BLaER1 (cell line): ENCODE results near the gene MAPK1.
A peak's percentile ranks its signal among the peaks of the same experiment; 100 is the strongest.

Experiments used
- H3K27ac ChIP-seq: shearing (Covaris generic); formaldehyde crosslinking; 2 replicates; pipeline ENCODE4 v1.8.1; 2022
- H3K27me3 ChIP-seq: shearing (Covaris generic); formaldehyde crosslinking; 2 replicates; pipeline ENCODE4 v1.8.1; 2022
- H3K36me3 ChIP-seq: shearing (Covaris generic); formaldehyde crosslinking; 2 replicates; pipeline ENCODE4 v1.8.1; 2022
- H3K4me1 ChIP-seq: shearing (Covaris generic); formaldehyde crosslinking; 2 replicates; pipeline ENCODE4 v1.8.1; 2022
- H3K4me2 ChIP-seq: shearing (Covaris generic); formaldehyde crosslinking; 2 replicates; pipeline ENCODE4 v1.8.1; 2022
- H3K4me3 ChIP-seq: shearing (Covaris generic); formaldehyde crosslinking; 2 replicates; pipeline ENCODE4 v1.8.1; 2022
- H3K9ac ChIP-seq: shearing (Covaris generic); formaldehyde crosslinking; 2 replicates; pipeline ENCODE4 v1.8.1; 2022
- H3K9me3 ChIP-seq: shearing (Covaris generic); formaldehyde crosslinking; 2 replicates; pipeline ENCODE4 v1.8.1; 2022
- H4K20me1 ChIP-seq: shearing (Covaris generic); formaldehyde crosslinking; 2 replicates; pipeline ENCODE4 v1.8.1; 2022
- Cebpa-rat ChIP-seq: shearing (Covaris generic); IDR thresholded peaks from 2 replicates; pipeline ENCODE4 v1.8.1; 2022

Gene MAPK1

GRCh38 chr22:21739828-21740377 lies 127.5 kb downstream of the MAPK1 start:
- H3K27me3 ChIP-seq, result no peaks in the 10 kb centered on the region
- no peak overlapping the region for H3K27ac ChIP-seq
- no peak overlapping the region for H3K9ac ChIP-seq
- H3K36me3 ChIP-seq, result no peaks in the 10 kb centered on the region
- H3K9me3 ChIP-seq, result peaks cover 7% of the 10 kb centered on the region
- H4K20me1 ChIP-seq, result no peaks in the 10 kb centered on the region
- peak overlapping the region; percentile 54; the same call in 1 of the 2 replicates for H3K4me2 ChIP-seq
- H3K4me1 ChIP-seq, result peaks cover 61% of the 10 kb centered on the region
- no peak overlapping the region for H3K4me3 ChIP-seq
- no peak for TF ChIP-seq Cebpa-rat

GRCh38 chr22:21738966-21739365 lies 128.5 kb downstream of the MAPK1 start:
- TF ChIP-seq Cebpa-rat, result no peak
- H3K4me3 ChIP-seq, result no peak overlapping the region
- H3K9me3 ChIP-seq, result peaks cover 7% of the 10 kb centered on the region
- no peaks in the 10 kb centered on the region for H3K27me3 ChIP-seq
- no peaks in the 10 kb centered on the region for H4K20me1 ChIP-seq
- peak overlapping the region; percentile 54 for H3K4me2 ChIP-seq
- H3K27ac ChIP-seq, result peak overlapping the region; percentile 40
- peaks cover 68% of the 10 kb centered on the region for H3K4me1 ChIP-seq
- H3K9ac ChIP-seq, result no peak overlapping the region
- H3K36me3 ChIP-seq, result no peaks in the 10 kb centered on the region

- Histone ChIP-seq H3K4me2 (peak overlapping the region; percentile 54), H3K27ac (no peak overlapping the region)
Measured at GRCh38 chr22:21738081-21738480, 129.4 kb downstream of the MAPK1 start.

GRCh38 chr22:21736948-21737347 lies 130.5 kb downstream of the MAPK1 start:
- H3K27me3 ChIP-seq, result no peaks in the 10 kb centered on the region
- H4K20me1 ChIP-seq, result no peaks in the 10 kb centered on the region
- peaks cover 86% of the 10 kb centered on the region for H3K4me1 ChIP-seq

More at GRCh38 chr22:21738081-21738480, 129.4 kb downstream of the MAPK1 start:
- Histone ChIP-seq H3K36me3 (0 out of 2 replicates have a peak, but pooled peaks cover under 1% of the 10 kb centered on the region), H3K27me3 (no peaks in the 10 kb centered on the region), H3K4me1 (peaks cover 77% of the 10 kb centered on the region), H3K9ac (no peak overlapping the region), H3K4me3 (no peak overlapping the region), H3K9me3 (peaks cover 7% of the 10 kb centered on the region), H4K20me1 (no peaks in the 10 kb centered on the region)
- no peak for TF ChIP-seq Cebpa-rat

GRCh38 chr22:21736084-21736642 lies 131.3 kb downstream of the MAPK1 start:
- peaks cover 7% of the 10 kb centered on the region; the same call in 1 of the 2 replicates for H4K20me1 ChIP-seq
- H3K27me3 ChIP-seq, result no peaks in the 10 kb centered on the region
- H3K36me3 ChIP-seq, result peaks cover 16% of the 10 kb centered on the region
- H3K9me3 ChIP-seq, result peaks cover 7% of the 10 kb centered on the region
- no peak overlapping the region for H3K9ac ChIP-seq
- no peak for TF ChIP-seq Cebpa-rat
- H3K4me2 ChIP-seq, result peak overlapping the region; percentile 63
- peak overlapping the region; percentile 76 for H3K4me3 ChIP-seq
- H3K27ac ChIP-seq, result peak overlapping the region; percentile 99
- peaks cover 86% of the 10 kb centered on the region for H3K4me1 ChIP-seq

More at GRCh38 chr22:21736948-21737347, 130.5 kb downstream of the MAPK1 start:
- H3K36me3 ChIP-seq, result peaks cover 9% of the 10 kb centered on the region
- no peak overlapping the region for H3K4me3 ChIP-seq
- H3K27ac ChIP-seq, result no peak overlapping the region
- no peak for TF ChIP-seq Cebpa-rat
- H3K4me2 ChIP-seq, result 0 out of 2 replicates have a peak overlapping the region, but pooled peaks have one; percentile 54
- peaks cover 7% of the 10 kb centered on the region for H3K9me3 ChIP-seq
- no peak overlapping the region for H3K9ac ChIP-seq

GRCh38 chr22:21735200-21736083 lies 132.0 kb downstream of the MAPK1 start, which contains the start of gene YPEL1:
YPEL1 (minus strand) TSS chr22:21735794; CDS start chr22:21710744, 25,050 bp downstream.
- Histone ChIP-seq H3K27me3 (no peaks in the 10 kb centered on the region), H4K20me1 (peaks cover 11% of the 10 kb centered on the region; the same call in 1 of the 2 replicates), H3K27ac (peak within 1 kb of the TSS; percentile 99)

GRCh38 chr22:21734540-21735199 lies 132.8 kb downstream of the MAPK1 start:
- Histone ChIP-seq H3K4me3 (peak overlapping the region; percentile 76), H3K27ac (peak overlapping the region; percentile 99), H3K9me3 (peaks cover 7% of the 10 kb centered on the region), H4K20me1 (peaks cover 18% of the 10 kb centered on the region; the same call in 1 of the 2 replicates), H3K4me1 (peaks cover 84% of the 10 kb centered on the region), H3K36me3 (peaks cover 31% of the 10 kb centered on the region), H3K9ac (peak overlapping the region; percentile 96), H3K27me3 (no peaks in the 10 kb centered on the region), H3K4me2 (peak overlapping the region; percentile 89)
- no peak for TF ChIP-seq Cebpa-rat

More at GRCh38 chr22:21735200-21736083, 132.0 kb downstream of the MAPK1 start, which contains the start of gene YPEL1:
- no peak for TF ChIP-seq Cebpa-rat
- Histone ChIP-seq H3K36me3 (peaks cover 24% of the 10 kb centered on the region), H3K4me3 (peak within 1 kb of the TSS; percentile 76), H3K9me3 (peaks cover 7% of the 10 kb centered on the region), H3K4me1 (peaks cover 87% of the 10 kb centered on the region), H3K4me2 (peak within 1 kb of the TSS; percentile 89), H3K9ac (peak within 1 kb of the TSS; percentile 96)

- H3K4me1 ChIP-seq, result peaks cover 74% of the 10 kb centered on the region
Measured at GRCh38 chr22:21731503-21731902, 135.9 kb downstream of the MAPK1 start.

More at GRCh38 chr22:21731503-21731902, 135.9 kb downstream of the MAPK1 start:
- Histone ChIP-seq H3K4me3 (no peak overlapping the region), H3K27me3 (no peaks in the 10 kb centered on the region), H3K36me3 (peaks cover 53% of the 10 kb centered on the region), H4K20me1 (peaks cover 50% of the 10 kb centered on the region), H3K9ac (no peak overlapping the region), H3K9me3 (peaks cover 5% of the 10 kb centered on the region), H3K27ac (peak overlapping the region; percentile 47), H3K4me2 (peak overlapping the region; percentile 29)
- TF ChIP-seq Cebpa-rat, result no peak
